Lower lobe of right lung (tissue), 2 donors: ENCODE measurements around the gene CNTLN. TPM values are rescaled to one million over a fixed set of nuclear protein-coding genes. Genes with fewer than 3 reads are reported as not detected.

Source experiments
- ATAC-seq, 2 donors: fragments of 200-7000 bp; cut with Tn5 transposase; one replicate each; pipeline ENCODE4 v1.9.1; 2020 to 2022; ENCODE audit warnings: mild to moderate bottlenecking in 2 of 2, moderate library complexity in 2 of 2
- DNase-seq: peaks from one replicate; pipeline ENCODE4 v3.0.0-alpha.2; 2020
- H3K27ac ChIP-seq: fragments of 200-600 bp; one replicate; pipeline ENCODE4 v1.8.0; 2022
- H3K27me3 ChIP-seq: fragments of 200-600 bp; one replicate; pipeline ENCODE4 v1.8.0; 2022; ENCODE audit warnings: low read depth
- H3K36me3 ChIP-seq: fragments of 200-600 bp; one replicate; pipeline ENCODE4 v1.8.0; 2022; ENCODE audit warnings: mild to moderate bottlenecking
- H3K4me1 ChIP-seq: fragments of 200-600 bp; one replicate; pipeline ENCODE4 v1.8.0; 2022
- H3K4me3 ChIP-seq: fragments of 200-600 bp; one replicate; pipeline ENCODE4 v1.8.0; 2022; ENCODE audit warnings: mild to moderate bottlenecking
- H3K9me3 ChIP-seq: fragments of 200-600 bp; one replicate; pipeline ENCODE4 v1.8.0; 2022
- intact Hi-C: fragments of 100-400 bp; cut with DNase I; formaldehyde crosslinking; loops from one replicate; pipeline ENCODE4 v1.11.0; 2022
- long read RNA-seq: library from polyadenylated mRNA; unstranded; transcript quantifications from one replicate; pipeline ENCODE4 v2.0.0, GENCODE V29; 2021
- total RNA-seq: library from RNA; stranded (reverse); fragmentation: NEBNext Ultra II Directional; extraction: Animal tissue kit (Norgen Biotek cat#: 25700); gene quantifications from one replicate; pipeline ENCODE4 v1.2.1, GENCODE V29; 2021
- TF ChIP-seq, protein P1 (sequence below): fragments of 200-600 bp; IDR thresholded peaks from one replicate; pipeline ENCODE4 v1.8.0; 2022; ENCODE audit warnings: antibody characterized with exemption, mild to moderate bottlenecking
- donor health status: DM: no; HTN: yes; CAD: no; lungs with severe emphysema.

CNTLN gene, protein sequence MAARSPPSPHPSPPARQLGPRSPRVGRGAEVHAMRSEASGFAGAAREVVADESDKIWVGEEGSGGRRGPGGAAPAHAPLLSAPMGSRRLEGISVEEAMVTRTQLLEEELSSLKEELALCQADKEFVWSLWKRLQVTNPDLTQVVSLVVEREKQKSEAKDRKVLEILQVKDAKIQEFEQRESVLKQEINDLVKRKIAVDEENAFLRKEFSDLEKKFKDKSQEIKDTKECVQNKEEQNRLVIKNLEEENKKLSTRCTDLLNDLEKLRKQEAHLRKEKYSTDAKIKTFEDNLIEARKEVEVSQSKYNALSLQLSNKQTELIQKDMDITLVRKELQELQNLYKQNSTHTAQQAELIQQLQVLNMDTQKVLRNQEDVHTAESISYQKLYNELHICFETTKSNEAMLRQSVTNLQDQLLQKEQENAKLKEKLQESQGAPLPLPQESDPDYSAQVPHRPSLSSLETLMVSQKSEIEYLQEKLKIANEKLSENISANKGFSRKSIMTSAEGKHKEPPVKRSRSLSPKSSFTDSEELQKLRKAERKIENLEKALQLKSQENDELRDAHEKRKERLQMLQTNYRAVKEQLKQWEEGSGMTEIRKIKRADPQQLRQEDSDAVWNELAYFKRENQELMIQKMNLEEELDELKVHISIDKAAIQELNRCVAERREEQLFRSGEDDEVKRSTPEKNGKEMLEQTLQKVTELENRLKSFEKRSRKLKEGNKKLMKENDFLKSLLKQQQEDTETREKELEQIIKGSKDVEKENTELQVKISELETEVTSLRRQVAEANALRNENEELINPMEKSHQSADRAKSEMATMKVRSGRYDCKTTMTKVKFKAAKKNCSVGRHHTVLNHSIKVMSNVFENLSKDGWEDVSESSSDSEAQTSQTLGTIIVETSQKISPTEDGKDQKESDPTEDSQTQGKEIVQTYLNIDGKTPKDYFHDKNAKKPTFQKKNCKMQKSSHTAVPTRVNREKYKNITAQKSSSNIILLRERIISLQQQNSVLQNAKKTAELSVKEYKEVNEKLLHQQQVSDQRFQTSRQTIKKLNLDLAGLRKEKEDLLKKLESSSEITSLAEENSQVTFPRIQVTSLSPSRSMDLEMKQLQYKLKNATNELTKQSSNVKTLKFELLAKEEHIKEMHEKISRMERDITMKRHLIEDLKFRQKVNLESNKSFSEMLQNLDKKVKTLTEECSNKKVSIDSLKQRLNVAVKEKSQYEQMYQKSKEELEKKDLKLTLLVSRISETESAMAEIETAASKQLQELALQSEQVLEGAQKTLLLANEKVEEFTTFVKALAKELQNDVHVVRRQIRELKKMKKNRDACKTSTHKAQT (N-terminal part only)
- total RNA-seq: 9.2 TPM
- long read RNA-seq, full-length matches to known transcripts: 2 of 19 reads
- long read RNA-seq, partial matches to known transcripts: 9 of 19 reads
- long read RNA-seq, other reads (novel, unspliced or antisense): 8 of 19 reads

DNA sequence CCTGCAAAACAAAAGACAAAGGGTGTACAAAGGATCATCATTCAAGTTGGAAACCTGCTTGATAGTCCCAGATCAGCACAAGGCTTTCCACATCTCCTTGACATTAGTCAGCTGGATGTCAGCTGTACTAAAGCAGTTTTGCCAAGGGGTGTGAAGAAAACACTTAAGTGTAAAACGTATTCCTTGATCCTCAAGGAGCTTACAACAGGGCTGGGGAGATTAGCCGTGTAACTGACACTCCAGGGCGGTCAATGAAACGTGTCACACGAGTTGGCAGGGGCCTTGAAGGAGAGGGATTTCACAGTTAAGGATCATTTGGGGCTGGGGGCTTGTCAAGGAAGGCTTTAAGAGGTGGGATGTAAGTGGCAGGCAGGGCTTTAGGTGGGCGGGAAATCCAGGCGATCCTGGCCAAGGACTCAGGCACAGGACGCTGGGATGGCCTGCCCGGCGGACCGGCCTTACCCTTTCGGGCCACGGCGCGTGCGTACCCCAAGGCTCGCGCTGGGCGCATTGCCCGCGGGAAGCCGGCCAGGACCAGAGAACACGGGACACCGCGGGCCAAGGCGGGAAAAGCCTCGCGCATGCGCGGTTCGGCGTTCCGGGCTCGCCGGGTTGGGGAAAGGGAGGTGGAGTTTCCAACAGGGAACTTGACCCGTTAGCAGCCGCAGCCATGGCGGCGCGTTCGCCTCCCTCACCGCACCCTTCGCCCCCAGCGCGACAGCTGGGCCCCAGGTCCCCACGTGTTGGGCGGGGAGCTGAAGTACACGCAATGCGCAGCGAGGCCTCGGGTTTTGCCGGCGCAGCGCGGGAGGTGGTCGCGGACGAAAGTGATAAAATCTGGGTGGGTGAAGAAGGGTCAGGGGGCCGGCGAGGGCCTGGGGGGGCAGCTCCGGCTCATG lies at the start of gene CNTLN:
TSS of gene CNTLN (plus strand) at position 645 of the 899 bp plus-strand sequence. CDS start at position 671, 26 bp downstream.
- TF ChIP-seq, protein P1, sequence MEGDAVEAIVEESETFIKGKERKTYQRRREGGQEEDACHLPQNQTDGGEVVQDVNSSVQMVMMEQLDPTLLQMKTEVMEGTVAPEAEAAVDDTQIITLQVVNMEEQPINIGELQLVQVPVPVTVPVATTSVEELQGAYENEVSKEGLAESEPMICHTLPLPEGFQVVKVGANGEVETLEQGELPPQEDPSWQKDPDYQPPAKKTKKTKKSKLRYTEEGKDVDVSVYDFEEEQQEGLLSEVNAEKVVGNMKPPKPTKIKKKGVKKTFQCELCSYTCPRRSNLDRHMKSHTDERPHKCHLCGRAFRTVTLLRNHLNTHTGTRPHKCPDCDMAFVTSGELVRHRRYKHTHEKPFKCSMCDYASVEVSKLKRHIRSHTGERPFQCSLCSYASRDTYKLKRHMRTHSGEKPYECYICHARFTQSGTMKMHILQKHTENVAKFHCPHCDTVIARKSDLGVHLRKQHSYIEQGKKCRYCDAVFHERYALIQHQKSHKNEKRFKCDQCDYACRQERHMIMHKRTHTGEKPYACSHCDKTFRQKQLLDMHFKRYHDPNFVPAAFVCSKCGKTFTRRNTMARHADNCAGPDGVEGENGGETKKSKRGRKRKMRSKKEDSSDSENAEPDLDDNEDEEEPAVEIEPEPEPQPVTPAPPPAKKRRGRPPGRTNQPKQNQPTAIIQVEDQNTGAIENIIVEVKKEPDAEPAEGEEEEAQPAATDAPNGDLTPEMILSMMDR: no peak
- Histone ChIP-seq H3K27me3 (no peaks in the 10 kb centered on the region), H3K4me3 (peak within 1 kb of the TSS; percentile 90), H3K27ac (peak within 1 kb of the TSS; percentile 84), H3K9me3 (no peaks in the 10 kb centered on the region), H3K4me1 (peaks cover 15% of the 10 kb centered on the region), H3K36me3 (no peaks in the 10 kb centered on the region)
- ATAC-seq (peak; percentile 96 to 98), DNase-seq (peak; percentile 93)
- intact Hi-C loops: no loop called here

DNA sequence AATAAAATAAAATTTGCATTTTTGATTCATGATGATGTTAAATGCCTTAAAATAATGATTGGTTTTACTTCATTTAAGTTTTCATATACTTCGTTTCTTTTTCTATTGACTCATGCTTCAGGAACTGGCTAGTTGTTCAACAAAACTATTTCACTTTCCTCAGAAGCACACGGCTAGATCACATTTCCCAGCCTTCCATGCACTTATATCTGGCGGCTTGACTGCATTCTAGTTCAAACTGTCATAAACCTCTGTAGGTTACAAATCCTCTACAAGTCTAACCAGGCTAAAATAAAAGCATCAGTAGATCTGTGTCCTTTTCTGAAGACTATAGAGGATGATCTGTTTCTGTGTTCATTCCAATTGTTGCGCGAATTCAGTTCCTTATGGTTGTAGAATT lies 46.3 kb upstream of the CNTLN start:
- Histone ChIP-seq H3K27ac (no peak overlapping the region), H3K9me3 (no peaks in the 10 kb centered on the region), H3K4me3 (no peak overlapping the region), H3K27me3 (no peaks in the 10 kb centered on the region), H3K4me1 (no peaks in the 10 kb centered on the region), H3K36me3 (no peaks in the 10 kb centered on the region)
- ATAC-seq (no peak), DNase-seq (no peak)
- TF ChIP-seq, protein P1: no peak
- intact Hi-C loops: no loop called here

DNA sequence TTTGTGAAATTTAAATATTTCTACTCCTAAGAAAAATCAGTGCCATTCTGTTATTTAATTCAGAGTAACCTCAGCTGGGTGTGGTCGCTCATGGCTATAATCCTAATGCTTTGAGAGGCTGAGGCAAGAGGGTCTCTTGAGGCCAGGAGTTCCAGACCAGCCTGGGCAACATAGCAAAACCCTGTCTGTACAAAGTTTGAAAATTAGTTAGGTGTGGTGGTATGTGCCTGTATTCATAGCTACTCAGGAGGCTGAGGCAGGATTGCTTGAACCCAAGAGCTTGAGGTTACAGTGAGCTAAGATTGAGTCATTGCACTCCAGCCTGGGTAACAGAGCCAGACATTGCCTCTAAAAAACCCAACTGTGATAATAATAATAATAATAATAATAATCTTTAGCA lies 44.8 kb upstream of the CNTLN start:
- TF ChIP-seq, protein P1: no peak

DNA sequence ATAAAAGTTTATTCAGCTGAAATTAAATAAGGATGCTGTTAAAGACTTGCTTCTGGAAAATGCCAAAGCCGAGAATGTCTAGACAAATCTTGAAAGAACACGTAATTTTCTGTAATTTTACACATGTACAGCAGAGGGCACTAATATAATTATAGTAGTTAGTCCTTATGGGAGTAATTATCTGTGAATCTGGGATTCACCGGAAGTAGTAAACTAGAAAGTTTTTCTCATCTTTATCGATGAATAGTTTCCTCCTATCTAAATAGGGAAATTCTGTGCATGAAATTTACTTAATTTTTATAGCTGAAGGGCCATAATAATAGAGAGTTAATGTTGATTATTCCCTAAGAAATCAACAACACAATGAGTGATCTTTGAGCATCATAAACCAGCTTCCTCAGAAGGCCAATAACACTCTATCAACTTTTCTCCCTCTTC lies 18.4 kb upstream of the CNTLN start:
- intact Hi-C loops: loop anchor here (5.0 kb wide), 1 partner anchor 346 kb away; no protein-coding TSS in a partner anchor

More for the DNA sequence above, 44.8 kb upstream of the CNTLN start:
- no peaks in the 10 kb centered on the region for H3K27me3 ChIP-seq
- H3K36me3 ChIP-seq: no peaks in the 10 kb centered on the region
- H3K9me3 ChIP-seq: no peaks in the 10 kb centered on the region
- H3K4me1 ChIP-seq: no peaks in the 10 kb centered on the region
- ATAC-seq (no peak), DNase-seq (no peak)
- H3K27ac ChIP-seq: no peak overlapping the region
- intact Hi-C loops: no loop called here
- no peak overlapping the region for H3K4me3 ChIP-seq

More for the DNA sequence above, 18.4 kb upstream of the CNTLN start:
- TF ChIP-seq, protein P1: peak; percentile 49
- H3K27me3 ChIP-seq: no peaks in the 10 kb centered on the region
- H3K9me3 ChIP-seq: no peaks in the 10 kb centered on the region
- no peak overlapping the region for H3K4me3 ChIP-seq
- ATAC-seq (peak in 1 of 2 donors; percentile 61), DNase-seq (no peak)
- no peak overlapping the region for H3K27ac ChIP-seq
- no peaks in the 10 kb centered on the region for H3K36me3 ChIP-seq
- no peaks in the 10 kb centered on the region for H3K4me1 ChIP-seq
